Ureter (tissue), 1 donor: ENCODE results near the gene CLDN14. TPM values are rescaled to one million over a fixed set of nuclear protein-coding genes. Genes with fewer than 3 reads are reported as not detected.
"Not testable (repeated sequence)": the region's sequence is repeated elsewhere in the genome, so short reads cannot be mapped to it uniquely, and the experiment has no call there.

Source experiments
- DNase-seq: peaks from one replicate; pipeline ENCODE4 v3.0.0-alpha.2; 2020; ENCODE audit warnings: low spot score
- total RNA-seq: library from RNA; stranded (reverse); gene quantifications from one replicate; pipeline ENCODE4 v1.2.4, GENCODE V29; 2023
- donor health status: DM: yes; HTN: yes; CAD: no.

CLDN14 gene
- total RNA-seq, 1 donor from 2014 or later: not detected

GRCh38 chr21:36501589-36501892, 21.6 kb upstream of the CLDN14 start:
- no peak for DNase-seq

DNA sequence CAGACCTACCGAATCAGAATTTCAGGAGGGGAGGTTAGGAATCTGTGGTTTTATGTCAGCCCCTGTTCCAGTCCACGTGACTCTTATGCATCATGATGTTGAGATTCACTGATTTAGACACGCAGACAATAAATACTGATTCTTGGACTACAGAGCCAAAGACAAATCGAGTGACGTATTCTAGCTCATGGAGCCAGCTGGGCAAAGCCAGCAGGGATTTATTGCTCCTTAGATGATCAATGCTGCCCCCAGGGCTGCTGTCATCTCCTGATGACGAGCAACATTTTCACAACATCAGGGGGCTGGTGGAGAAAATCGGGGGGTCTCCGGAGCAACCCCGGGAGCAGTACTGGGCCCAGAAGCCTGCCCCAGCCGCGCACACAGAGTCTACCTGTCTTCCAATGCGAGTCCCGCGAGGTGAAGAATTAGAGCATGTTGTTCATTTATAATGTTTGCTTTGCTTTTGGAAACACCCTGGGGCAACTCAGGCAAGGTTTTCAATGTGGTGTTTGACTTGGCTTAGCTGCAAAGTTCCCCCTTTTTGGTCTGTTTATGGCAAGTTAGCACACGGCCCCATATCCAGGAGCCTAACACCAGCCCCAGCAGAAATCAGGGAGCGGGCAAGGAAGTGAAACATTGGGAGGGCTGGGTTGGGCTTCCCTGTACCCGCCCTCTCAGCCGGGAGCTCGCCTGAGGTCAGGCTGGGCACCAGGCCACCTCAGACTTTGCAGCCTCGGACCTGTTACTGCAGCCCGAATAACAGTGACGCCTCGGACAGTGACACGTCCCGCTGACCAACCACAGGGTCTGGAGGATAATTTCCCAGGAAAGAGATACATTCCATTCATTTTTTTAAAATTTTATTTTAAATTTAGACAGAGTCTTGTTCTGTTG, 19.9 kb upstream of the CLDN14 start:
- DNase-seq: peak; percentile 50

DNA sequence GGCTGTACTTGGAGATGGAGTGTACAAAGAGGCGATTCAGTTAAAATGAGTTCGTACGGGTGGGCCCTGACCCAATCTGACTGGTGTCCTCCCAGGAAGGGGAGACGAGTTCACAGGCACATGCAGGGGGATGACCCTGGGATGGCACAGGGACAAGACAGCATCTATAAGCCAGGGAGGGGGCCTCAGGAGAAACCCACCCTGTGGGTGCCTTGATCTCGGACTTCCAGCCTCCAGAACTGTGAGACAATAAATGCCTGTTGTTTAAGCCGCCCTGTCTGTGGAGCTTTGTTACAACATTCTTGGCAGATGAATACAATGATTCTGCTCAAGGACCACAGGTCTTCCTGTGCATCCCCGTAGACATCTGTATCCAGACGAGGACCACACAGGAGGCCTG, 14.6 kb upstream of the CLDN14 start:
- DNase-seq: no peak

GRCh38 chr21:36491209-36491910, 11.4 kb upstream of the CLDN14 start:
- DNase-seq: no peak

DNA sequence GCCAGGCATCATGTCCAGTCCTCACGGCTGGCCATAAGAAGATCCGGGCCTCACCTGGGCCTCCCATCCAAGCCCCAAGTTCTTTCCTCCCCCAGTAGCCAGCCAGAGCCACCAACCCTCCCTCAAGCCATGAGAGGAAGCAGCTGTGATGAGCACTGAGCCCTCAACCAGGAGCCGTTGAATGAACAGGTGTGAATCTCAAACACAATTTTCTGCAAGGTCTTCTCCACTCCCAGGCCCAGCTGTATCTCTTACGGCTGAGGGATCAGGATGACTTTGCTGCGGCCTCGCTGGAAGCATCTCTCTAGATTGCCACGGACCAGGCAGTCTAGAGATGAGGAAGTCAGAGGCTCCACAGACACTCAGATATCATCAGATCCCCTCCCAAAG, 9.8 kb upstream of the CLDN14 start:
- DNase-seq: no peak

- no peak for DNase-seq
Measured at GRCh38 chr21:36489103-36489775, 9.3 kb upstream of the CLDN14 start.

DNA sequence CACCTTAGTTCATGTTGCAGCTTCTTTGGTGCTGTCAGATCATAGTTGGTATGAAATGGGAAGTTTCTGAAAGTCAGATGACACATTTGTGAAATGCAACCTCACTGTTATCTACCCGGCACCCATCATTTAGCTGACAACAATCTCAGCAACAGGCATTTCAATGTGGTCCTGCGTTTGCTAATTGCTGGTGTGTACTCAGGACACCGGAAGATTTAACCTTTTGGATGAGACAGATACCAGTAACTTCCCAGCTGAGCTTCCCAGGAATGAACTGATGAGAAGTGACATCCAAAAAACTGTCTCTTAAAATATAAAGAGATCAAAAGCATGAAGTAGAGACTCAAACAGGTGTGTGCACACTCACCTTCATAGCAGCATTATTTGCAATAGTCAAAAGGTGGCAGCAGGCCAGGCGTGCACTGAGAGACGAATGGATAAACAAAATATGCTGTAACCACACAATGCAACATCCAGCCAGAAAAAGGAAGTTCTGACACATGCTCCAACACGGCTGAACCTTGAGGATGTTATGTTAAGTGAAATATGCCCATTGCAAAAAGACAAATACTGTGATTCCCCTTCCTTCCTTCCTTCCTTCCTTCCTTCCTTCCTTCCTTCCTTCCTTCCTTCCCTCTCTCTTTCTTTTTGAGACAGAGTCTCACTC, 7.9 kb upstream of the CLDN14 start:
- peak; percentile 72 for DNase-seq

GRCh38 chr21:36486246-36486645, 6.3 kb upstream of the CLDN14 start:
- DNase-seq: no peak

DNA sequence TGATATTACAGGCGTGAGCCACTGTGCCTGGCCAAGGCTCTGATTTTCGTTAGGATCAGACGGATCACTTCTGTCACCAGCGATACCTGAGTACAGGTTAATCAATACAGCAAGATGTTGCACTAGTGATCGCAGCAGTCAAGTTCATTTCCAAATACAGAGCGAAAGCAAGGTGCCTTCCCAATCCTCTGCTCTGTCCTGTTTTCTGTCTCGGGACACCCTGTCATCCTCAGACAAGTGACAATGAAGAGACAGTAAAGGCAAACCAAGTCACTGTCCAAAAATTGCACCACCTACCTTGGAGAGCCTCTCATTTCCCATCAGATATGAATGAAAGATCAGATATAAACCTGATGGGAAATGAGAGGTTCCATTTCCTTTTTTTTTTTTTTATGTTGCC, 5.6 kb upstream of the CLDN14 start:
- DNase-seq: no peak

- DNase-seq: no peak
Measured at GRCh38 chr21:36483095-36483494, 3.2 kb upstream of the CLDN14 start.

- DNase-seq: no peak
Measured at GRCh38 chr21:36482673-36483072, 2.8 kb upstream of the CLDN14 start.

GRCh38 chr21:36482181-36482580, 2.3 kb upstream of the CLDN14 start:
- DNase-seq: no peak

GRCh38 chr21:36481639-36482038, 1.7 kb upstream of the CLDN14 start:
- DNase-seq: no peak

- DNase-seq: no peak
Measured at GRCh38 chr21:36480618-36481017, 696 bp upstream of the CLDN14 start.

DNA sequence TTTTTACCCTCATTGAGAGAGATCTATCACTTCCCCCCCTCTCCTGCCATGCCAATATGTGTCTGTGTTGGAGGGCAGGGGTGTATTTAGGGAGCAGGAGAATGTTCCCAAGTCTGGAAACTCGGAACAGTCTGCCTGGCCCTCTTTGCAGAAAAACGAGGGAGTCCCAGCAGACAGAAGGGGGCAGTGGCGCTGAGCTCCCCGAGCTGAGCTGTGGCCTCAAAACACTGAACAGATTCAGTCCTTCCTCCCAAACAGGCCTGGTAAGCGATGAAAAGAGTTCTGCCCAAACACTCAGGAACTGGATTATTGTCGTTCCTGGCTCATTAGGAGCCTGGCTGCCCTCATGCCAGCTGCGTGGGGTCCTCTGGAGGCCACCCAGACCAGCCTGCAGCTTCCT, 981 bp downstream of the CLDN14 start:
- no peak for DNase-seq

GRCh38 chr21:36478207-36478701, 1.7 kb downstream of the CLDN14 start:
- DNase-seq: no peak

DNA sequence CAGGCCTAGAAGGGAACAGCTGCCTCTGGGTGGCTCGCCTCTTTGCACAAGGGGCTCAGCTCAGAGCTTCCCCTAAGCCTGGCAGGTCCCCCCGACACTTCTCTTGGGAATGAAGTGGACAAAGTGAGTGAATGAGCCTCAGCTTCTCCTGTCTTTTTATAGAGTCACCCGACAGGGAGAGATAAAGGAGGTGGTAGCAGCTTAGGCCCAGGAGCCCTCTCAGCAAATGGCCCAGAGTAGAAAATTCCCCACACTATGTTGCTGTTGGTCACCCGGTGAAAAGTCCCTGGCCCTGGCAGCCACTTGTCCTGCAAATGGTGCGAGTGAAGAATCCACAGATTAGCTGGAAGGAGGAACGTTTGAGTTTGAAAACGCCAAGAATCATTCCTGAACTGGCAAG, 2.4 kb downstream of the CLDN14 start:
- no peak for DNase-seq

DNA sequence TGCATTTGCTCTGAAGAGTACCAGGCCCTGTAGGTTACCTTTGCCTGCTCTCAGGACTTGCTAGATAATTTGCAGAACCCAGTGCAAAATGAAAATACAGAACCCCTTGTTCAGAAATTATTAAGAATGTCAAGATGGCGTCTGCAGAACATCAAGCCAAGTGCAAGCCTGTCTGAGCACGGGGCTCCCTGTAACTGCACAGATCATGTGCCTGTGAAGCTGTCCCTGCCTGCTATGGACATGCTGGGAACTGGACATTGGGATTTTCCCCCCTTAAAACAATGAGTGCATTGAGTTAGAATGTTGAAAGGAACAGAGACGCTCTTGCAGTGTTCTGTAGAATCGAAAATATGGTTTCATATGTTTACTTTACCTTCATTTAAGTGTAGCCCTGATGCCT, 2.9 kb downstream of the CLDN14 start:
- no peak for DNase-seq

GRCh38 chr21:36476541-36476940, 3.4 kb downstream of the CLDN14 start:
- not testable (repeated sequence) for DNase-seq

DNA sequence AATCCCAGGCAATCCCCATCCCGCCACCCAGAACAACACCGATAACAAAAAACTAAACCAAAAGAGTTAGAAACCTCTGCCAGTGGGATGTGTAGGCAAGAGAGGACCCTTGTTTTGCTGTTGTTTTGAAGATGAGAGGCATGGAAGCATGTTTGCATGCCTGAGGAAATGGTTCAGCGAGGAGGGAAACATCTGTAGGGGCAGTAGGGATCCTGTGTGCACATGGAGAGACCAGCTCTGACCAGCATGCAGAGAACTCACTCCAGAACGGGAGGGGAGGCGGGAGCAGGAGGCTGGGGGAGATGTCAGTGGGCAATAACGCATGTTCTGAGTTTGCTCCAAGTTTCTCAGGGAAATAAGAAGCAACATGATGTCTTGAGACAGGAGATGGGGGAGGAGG, 5.3 kb downstream of the CLDN14 start:
- DNase-seq: no peak

GRCh38 chr21:36473203-36473602, 6.7 kb downstream of the CLDN14 start:
- DNase-seq: no peak

DNA sequence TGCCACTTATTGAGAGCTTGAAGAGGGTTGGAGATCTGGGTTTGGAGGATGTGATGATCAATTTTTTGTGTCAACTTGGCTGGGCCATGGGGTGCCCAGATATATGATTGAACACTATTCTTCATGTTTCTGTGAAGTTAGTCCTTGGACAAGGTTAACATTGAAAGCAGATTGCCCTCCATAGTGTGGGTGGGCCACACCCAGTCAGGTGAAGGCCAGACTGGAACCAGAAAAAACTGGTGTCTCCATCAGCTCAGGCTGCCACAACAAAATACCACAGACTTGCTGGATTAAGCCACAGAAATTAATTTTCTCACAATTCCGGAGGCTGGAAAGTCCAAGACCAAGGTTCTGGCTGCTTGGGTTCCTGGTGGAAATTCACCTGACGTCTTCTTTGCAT, 7.5 kb downstream of the CLDN14 start:
- no peak for DNase-seq
